Measurements from ENCODE around the gene PLIN5. TPM values are rescaled to one million over a fixed set of nuclear protein-coding genes. Genes with fewer than 3 reads are reported as not detected.

The PLIN5 gene
- total RNA-seq, 1 donor from 2014 or later = 4.8 TPM

DNA sequence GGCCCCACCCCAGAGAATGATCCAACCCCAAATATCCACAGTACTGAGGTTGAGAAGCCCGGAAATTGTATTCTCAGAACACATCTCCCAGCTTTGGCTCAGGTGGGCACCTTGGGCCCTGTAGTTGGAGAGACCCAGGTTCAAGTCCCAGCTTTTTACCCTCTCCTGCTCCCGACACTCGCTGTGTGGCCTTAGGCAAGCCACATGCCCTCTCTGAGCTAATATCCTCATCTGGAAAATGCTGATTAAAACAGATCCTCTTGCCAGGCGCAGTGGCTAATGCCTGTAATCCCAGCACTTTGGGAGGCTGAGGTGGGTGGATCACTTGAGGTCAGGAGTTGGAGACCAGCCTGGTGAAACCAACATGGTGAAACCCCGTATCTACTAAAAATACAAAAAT lies 19.3 kb downstream of the PLIN5 start:
- H3K9me3 Mint-ChIP-seq = no peaks in the 10 kb centered on the region
- no peak for DNase-seq (ENCODE audit: low read depth, low spot score)
- H3K27me3 Mint-ChIP-seq (ENCODE audit: low read depth) = no peaks in the 10 kb centered on the region

DNA sequence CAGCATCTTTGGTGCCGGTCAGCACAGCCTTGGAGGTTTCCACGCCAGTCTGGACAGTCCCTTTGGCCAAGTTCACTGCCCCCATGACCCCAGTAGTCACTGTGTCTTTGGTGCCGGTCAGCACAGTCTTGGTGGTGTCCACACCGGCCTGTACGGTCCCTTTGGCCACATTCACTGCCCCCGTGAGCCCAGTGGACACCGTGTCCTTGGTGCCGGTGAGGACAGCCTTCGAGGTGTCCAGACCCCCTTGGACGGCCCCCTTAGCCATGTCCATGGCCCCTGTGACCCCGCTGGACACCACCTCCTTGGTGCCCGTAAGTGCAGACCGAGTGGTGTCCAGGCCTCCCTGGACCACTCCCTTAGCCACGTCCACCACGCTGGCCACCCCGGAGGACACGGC lies 21.8 kb downstream of the PLIN5 start:
- Mint-ChIP-seq H3K27me3 (ENCODE audit: low read depth) (no peaks in the 10 kb centered on the region), H3K36me3 (ENCODE audit: low read depth) (no peaks in the 10 kb centered on the region), H3K4me3 (no peak overlapping the region), H3K9me3 (no peaks in the 10 kb centered on the region), H3K4me1 (no peaks in the 10 kb centered on the region), H3K27ac (ENCODE audit: unreplicated experiment) (no peak overlapping the region)
- TF ChIP-seq, protein P1, sequence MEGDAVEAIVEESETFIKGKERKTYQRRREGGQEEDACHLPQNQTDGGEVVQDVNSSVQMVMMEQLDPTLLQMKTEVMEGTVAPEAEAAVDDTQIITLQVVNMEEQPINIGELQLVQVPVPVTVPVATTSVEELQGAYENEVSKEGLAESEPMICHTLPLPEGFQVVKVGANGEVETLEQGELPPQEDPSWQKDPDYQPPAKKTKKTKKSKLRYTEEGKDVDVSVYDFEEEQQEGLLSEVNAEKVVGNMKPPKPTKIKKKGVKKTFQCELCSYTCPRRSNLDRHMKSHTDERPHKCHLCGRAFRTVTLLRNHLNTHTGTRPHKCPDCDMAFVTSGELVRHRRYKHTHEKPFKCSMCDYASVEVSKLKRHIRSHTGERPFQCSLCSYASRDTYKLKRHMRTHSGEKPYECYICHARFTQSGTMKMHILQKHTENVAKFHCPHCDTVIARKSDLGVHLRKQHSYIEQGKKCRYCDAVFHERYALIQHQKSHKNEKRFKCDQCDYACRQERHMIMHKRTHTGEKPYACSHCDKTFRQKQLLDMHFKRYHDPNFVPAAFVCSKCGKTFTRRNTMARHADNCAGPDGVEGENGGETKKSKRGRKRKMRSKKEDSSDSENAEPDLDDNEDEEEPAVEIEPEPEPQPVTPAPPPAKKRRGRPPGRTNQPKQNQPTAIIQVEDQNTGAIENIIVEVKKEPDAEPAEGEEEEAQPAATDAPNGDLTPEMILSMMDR (conservative IDR thresholded peaks at IDR 0.05) = no peak
- no peak for DNase-seq (ENCODE audit: low read depth, low spot score)

More for the DNA sequence above, 19.3 kb downstream of the PLIN5 start:
- Mint-ChIP-seq H3K27ac (ENCODE audit: unreplicated experiment) (no peak overlapping the region), H3K4me3 (no peak overlapping the region), H3K36me3 (ENCODE audit: low read depth) (no peaks in the 10 kb centered on the region), H3K4me1 (no peaks in the 10 kb centered on the region)
- TF ChIP-seq, protein P1 (conservative IDR thresholded peaks at IDR 0.05) = no peak

- H3K9me3 Mint-ChIP-seq = no peaks in the 10 kb centered on the region
- no peak for DNase-seq (ENCODE audit: low read depth, low spot score)
- TF ChIP-seq, protein P1 (conservative IDR thresholded peaks at IDR 0.05) = no peak
- H3K27ac Mint-ChIP-seq (ENCODE audit: unreplicated experiment) = no peak overlapping the region
- no peaks in the 10 kb centered on the region for H3K4me1 Mint-ChIP-seq
- no peak overlapping the region for H3K4me3 Mint-ChIP-seq
- H3K36me3 Mint-ChIP-seq (ENCODE audit: low read depth) = no peaks in the 10 kb centered on the region
- H3K27me3 Mint-ChIP-seq (ENCODE audit: low read depth) = no peaks in the 10 kb centered on the region
Observed at GRCh38 chr19:4512070-4512469, 23.0 kb downstream of the PLIN5 start.

- Mint-ChIP-seq H3K27me3 (ENCODE audit: low read depth) (no peaks in the 10 kb centered on the region), H3K27ac (ENCODE audit: unreplicated experiment) (no peak overlapping the region), H3K9me3 (no peaks in the 10 kb centered on the region), H3K36me3 (ENCODE audit: low read depth) (no peaks in the 10 kb centered on the region), H3K4me3 (no peak overlapping the region), H3K4me1 (no peaks in the 10 kb centered on the region)
- TF ChIP-seq, protein P1 (conservative IDR thresholded peaks at IDR 0.05) = no peak
- DNase-seq (ENCODE audit: low read depth, low spot score) = no peak
Observed at GRCh38 chr19:4511300-4512054, 23.5 kb downstream of the PLIN5 start.

DNA sequence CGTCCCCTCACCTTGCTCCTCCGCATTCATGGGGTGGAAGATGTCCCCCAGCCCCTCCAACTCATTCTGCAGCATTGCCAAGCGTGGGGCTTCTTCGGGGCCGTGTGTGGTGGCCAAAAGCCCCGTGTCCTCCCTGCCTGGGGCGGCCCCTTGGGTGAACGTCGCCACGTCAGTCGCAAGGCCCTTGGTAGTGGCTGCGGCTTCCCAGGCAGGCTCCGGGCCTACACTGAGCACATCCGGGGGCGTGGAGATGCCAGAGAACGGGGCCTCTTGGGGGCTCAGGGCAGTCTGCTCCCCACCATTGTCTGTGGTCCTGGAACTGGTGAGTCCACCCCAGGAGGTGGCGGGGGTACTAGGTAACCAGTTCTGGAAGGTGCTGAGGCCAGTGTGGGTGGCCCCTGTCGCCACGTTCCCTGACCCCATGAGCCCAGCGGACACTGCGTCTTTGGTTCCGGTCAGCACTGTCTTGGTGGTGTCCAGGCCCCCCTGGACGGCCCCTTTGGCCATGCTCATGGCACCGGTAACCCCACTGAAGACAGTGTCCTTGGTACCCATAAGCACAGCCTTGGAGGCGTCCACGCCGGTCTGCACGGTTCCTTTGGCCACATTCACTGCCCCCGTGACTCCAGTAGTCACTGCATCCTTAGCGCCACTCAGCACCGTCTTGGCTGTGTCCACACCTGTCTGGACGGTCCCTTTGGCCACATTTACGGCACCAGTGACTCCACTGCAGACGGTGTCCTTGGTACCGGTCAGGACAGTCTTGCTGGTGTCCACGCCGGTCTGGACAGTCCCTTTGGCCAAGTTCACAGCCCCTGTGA lies 24.4 kb downstream of the PLIN5 start:
- H3K4me1 Mint-ChIP-seq = no peaks in the 10 kb centered on the region

More for the DNA sequence above, 24.4 kb downstream of the PLIN5 start:
- Mint-ChIP-seq H3K9me3 (no peaks in the 10 kb centered on the region), H3K27me3 (ENCODE audit: low read depth) (no peaks in the 10 kb centered on the region), H3K4me3 (no peak overlapping the region), H3K36me3 (ENCODE audit: low read depth) (peaks cover 3% of the 10 kb centered on the region), H3K27ac (ENCODE audit: unreplicated experiment) (no peak overlapping the region)
- no peak for DNase-seq (ENCODE audit: low read depth, low spot score)
- TF ChIP-seq, protein P1 (conservative IDR thresholded peaks at IDR 0.05) = no peak
